SK-N-MC (cell line): ENCODE data around the gene TEKT5.
A peak's percentile ranks its signal among the peaks of the same experiment; 100 is the strongest.

ENCODE experiments used
- DNase-seq: peaks from one replicate; pipeline ENCODE4 v3.0.0-alpha.2; 2011; ENCODE audit warnings: low read depth, low spot score
- H3K27ac ChIP-seq: fragments of 200-600 bp; sonication (generic); 2 replicates; pipeline ENCODE4 v1.5.1; 2016; ENCODE audit warnings: mixed run types
- H3K36me3 ChIP-seq: fragments of 200-600 bp; sonication (generic); 2 replicates; pipeline ENCODE4 v1.6.1; 2017; ENCODE audit warnings: antibody characterized with exemption, low read length, mixed read lengths; ENCODE audit not compliant: insufficient read depth
- H3K4me3 ChIP-seq: fragments of 200-600 bp; sonication (generic); 2 replicates; pipeline ENCODE4 v1.5.1; 2016
- H3K9ac ChIP-seq: fragments of 200-600 bp; sonication (generic); 2 replicates; pipeline ENCODE4 v1.8.0; 2017; ENCODE audit warnings: mixed run types, mixed read lengths; ENCODE audit not compliant: insufficient read length
- H3K9me3 ChIP-seq: fragments of 200-600 bp; sonication (generic); 2 replicates; pipeline ENCODE4 v1.6.1; 2017; ENCODE audit warnings: low read depth, mild to moderate bottlenecking, antibody characterized with exemption, low read length, moderate library complexity, mixed read lengths
- EZH2 ChIP-seq: fragments of 200-600 bp; sonication (generic); IDR thresholded peaks from one replicate; pipeline ENCODE4 v1.6.1; 2017; ENCODE audit warnings: antibody characterized with exemption
- FOXP2 ChIP-seq: optimal IDR thresholded peaks from 2 replicates; pipeline ENCODE3; 2011; ENCODE audit warnings: mild to moderate bottlenecking, moderate library complexity; ENCODE audit not compliant: insufficient read depth; ENCODE audit errors: extremely low read length, control extremely low read depth
- POLR2AphosphoS5 ChIP-seq: IDR thresholded peaks from 2 replicates; pipeline ENCODE4 v1.6.1; 2012; ENCODE audit warnings: mild to moderate bottlenecking, low read depth, low read length, borderline replicate concordance

TEKT5 gene

GRCh38 chr16:10594312-10594950 is 100.3 kb downstream of the TEKT5 start:
- DNase-seq = no peak
- H3K27ac ChIP-seq = no peak overlapping the region
- H3K9ac ChIP-seq = no peak overlapping the region
- H3K9me3 ChIP-seq = no peaks in the 10 kb centered on the region
- TF ChIP-seq POLR2AphosphoS5 (no peak), FOXP2 (no peak), EZH2 (no peak)
- no peak overlapping the region for H3K4me3 ChIP-seq
- no peaks in the 10 kb centered on the region for H3K36me3 ChIP-seq

GRCh38 chr16:10592611-10593010 is 102.1 kb downstream of the TEKT5 start:
- H3K27ac ChIP-seq = no peak overlapping the region
- no peaks in the 10 kb centered on the region for H3K36me3 ChIP-seq
- H3K4me3 ChIP-seq = no peak overlapping the region
- TF ChIP-seq POLR2AphosphoS5 (no peak), FOXP2 (no peak), EZH2 (no peak)
- DNase-seq = no peak
- H3K9ac ChIP-seq = no peak overlapping the region
- no peaks in the 10 kb centered on the region for H3K9me3 ChIP-seq

GRCh38 chr16:10590342-10590741 is 104.4 kb downstream of the TEKT5 start:
- Histone ChIP-seq H3K9me3 (no peaks in the 10 kb centered on the region), H3K36me3 (no peaks in the 10 kb centered on the region)
- DNase-seq = no peak

GRCh38 chr16:10589109-10589508 is 105.6 kb downstream of the TEKT5 start:
- Histone ChIP-seq H3K27ac (no peak overlapping the region), H3K36me3 (no peaks in the 10 kb centered on the region), H3K9me3 (no peaks in the 10 kb centered on the region), H3K9ac (no peak overlapping the region), H3K4me3 (no peak overlapping the region)
- DNase-seq = no peak
- no peak for TF ChIP-seq FOXP2
- no peak for TF ChIP-seq EZH2
- no peak for TF ChIP-seq POLR2AphosphoS5

More at GRCh38 chr16:10590342-10590741, 104.4 kb downstream of the TEKT5 start:
- TF ChIP-seq POLR2AphosphoS5 = no peak
- no peak for TF ChIP-seq EZH2
- TF ChIP-seq FOXP2 = no peak
- H3K4me3 ChIP-seq = no peak overlapping the region
- H3K27ac ChIP-seq = no peak overlapping the region
- no peak overlapping the region for H3K9ac ChIP-seq

GRCh38 chr16:10587622-10588021 is 107.1 kb downstream of the TEKT5 start:
- Histone ChIP-seq H3K4me3 (no peak overlapping the region), H3K36me3 (no peaks in the 10 kb centered on the region), H3K9ac (no peak overlapping the region), H3K27ac (no peak overlapping the region), H3K9me3 (no peaks in the 10 kb centered on the region)
- no peak for DNase-seq
- TF ChIP-seq EZH2 = no peak
- no peak for TF ChIP-seq POLR2AphosphoS5
- TF ChIP-seq FOXP2 = no peak

- H3K36me3 ChIP-seq = no peaks in the 10 kb centered on the region
- no peaks in the 10 kb centered on the region for H3K9me3 ChIP-seq
- DNase-seq = no peak
- H3K4me3 ChIP-seq = no peak overlapping the region
- H3K9ac ChIP-seq = no peak overlapping the region
- H3K27ac ChIP-seq = no peak overlapping the region
- TF ChIP-seq EZH2 = no peak
- no peak for TF ChIP-seq POLR2AphosphoS5
- no peak for TF ChIP-seq FOXP2
Observed at GRCh38 chr16:10584981-10585438, 109.7 kb downstream of the TEKT5 start.

- TF ChIP-seq FOXP2 = no peak
- TF ChIP-seq POLR2AphosphoS5 = no peak
- TF ChIP-seq EZH2 = no peak
- Histone ChIP-seq H3K27ac (no peak overlapping the region), H3K9me3 (no peaks in the 10 kb centered on the region), H3K9ac (no peak overlapping the region), H3K36me3 (no peaks in the 10 kb centered on the region), H3K4me3 (no peak overlapping the region)
- DNase-seq = no peak
Observed at GRCh38 chr16:10583269-10583668, 111.5 kb downstream of the TEKT5 start.

GRCh38 chr16:10581507-10581906 is 113.2 kb downstream of the TEKT5 start:
- Histone ChIP-seq H3K27ac (no peak overlapping the region), H3K4me3 (no peak overlapping the region)

GRCh38 chr16:10580883-10581247 is 113.9 kb downstream of the TEKT5 start:
- TF ChIP-seq FOXP2 (no peak), POLR2AphosphoS5 (no peak)
- Histone ChIP-seq H3K9me3 (no peaks in the 10 kb centered on the region), H3K36me3 (no peaks in the 10 kb centered on the region), H3K27ac (no peak overlapping the region), H3K9ac (no peak overlapping the region), H3K4me3 (peak overlapping the region; percentile 83)
- no peak for DNase-seq

More at GRCh38 chr16:10581507-10581906, 113.2 kb downstream of the TEKT5 start:
- Histone ChIP-seq H3K9me3 (no peaks in the 10 kb centered on the region), H3K36me3 (no peaks in the 10 kb centered on the region), H3K9ac (no peak overlapping the region)
- DNase-seq = no peak
- no peak for TF ChIP-seq FOXP2
- TF ChIP-seq POLR2AphosphoS5 = no peak
- TF ChIP-seq EZH2 = no peak
